Activated naive CD4-positive, alpha-beta T cell (primary cell): ENCODE results near the gene PCK2.
A peak's percentile ranks its signal among the peaks of the same experiment; 100 is the strongest.

ENCODE experiments used
- DNase-seq, 4 experiments: peaks; one replicate each; lab custom pipeline; 2025; lab: John Stamatoyannopoulos, UW

PCK2 gene

DNA sequence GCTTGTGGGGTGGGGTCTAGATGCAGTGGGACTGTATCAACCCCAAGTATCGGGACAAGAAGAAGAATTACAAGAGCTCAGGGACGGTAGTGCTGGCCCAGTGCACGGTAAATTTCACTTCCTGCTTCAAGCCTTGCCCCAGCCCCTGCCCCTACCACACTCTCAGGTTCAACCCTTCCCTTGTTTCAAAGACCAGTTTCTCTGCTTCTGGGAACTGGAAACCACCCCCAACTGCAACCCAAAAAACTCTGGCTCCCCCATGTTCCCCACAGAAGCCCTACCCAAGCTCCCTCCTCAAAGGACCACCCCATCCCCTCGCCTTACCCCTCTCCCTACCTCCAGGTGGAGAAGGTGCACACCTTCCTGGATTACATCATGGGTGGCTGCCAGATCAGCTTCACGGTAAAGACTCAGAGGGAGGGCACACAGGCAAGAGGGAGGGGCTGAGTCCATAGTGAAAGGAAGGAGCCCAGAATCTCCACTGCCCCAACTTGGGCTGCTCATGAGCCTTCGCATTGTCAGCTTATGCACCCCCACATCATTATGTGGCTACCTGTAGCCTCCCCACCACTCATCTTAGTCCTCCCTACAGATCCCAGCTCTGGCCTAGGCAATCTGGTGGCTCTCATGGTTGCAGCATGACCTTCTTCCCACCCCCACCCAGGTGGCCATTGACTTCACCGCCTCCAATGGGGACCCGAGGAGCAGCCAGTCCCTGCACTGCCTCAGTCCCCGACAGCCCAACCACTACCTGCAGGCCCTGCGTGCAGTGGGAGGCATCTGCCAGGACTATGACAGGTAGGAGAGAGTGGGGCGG is 18.4 kb upstream of the PCK2 start:
- no peak for DNase-seq

- DNase-seq = no peak
Measured at GRCh38 chr14:24076302-24076601, 17.9 kb upstream of the PCK2 start.

DNA sequence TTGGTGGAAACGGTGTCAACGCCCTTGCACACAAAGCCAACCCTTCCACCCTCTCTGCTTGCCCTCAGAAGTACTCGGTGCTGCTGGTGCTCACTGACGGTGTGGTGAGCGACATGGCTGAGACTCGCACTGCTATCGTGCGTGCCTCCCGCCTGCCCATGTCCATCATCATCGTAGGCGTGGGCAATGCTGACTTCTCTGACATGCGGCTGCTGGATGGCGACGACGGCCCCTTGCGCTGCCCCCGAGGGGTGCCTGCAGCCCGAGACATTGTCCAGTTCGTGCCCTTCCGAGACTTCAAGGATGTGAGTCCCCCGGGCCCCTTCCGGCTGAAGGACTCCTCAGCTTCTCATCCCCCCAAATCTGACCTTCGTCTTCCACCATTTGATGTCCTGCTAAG is 17.0 kb upstream of the PCK2 start:
- DNase-seq = no peak

GRCh38 chr14:24078146-24078545 is 16.0 kb upstream of the PCK2 start:
- DNase-seq = no peak

- no peak for DNase-seq
Measured at GRCh38 chr14:24079491-24080141, 14.5 kb upstream of the PCK2 start.

GRCh38 chr14:24080142-24080530 is 14.0 kb upstream of the PCK2 start:
- DNase-seq = no peak

DNA sequence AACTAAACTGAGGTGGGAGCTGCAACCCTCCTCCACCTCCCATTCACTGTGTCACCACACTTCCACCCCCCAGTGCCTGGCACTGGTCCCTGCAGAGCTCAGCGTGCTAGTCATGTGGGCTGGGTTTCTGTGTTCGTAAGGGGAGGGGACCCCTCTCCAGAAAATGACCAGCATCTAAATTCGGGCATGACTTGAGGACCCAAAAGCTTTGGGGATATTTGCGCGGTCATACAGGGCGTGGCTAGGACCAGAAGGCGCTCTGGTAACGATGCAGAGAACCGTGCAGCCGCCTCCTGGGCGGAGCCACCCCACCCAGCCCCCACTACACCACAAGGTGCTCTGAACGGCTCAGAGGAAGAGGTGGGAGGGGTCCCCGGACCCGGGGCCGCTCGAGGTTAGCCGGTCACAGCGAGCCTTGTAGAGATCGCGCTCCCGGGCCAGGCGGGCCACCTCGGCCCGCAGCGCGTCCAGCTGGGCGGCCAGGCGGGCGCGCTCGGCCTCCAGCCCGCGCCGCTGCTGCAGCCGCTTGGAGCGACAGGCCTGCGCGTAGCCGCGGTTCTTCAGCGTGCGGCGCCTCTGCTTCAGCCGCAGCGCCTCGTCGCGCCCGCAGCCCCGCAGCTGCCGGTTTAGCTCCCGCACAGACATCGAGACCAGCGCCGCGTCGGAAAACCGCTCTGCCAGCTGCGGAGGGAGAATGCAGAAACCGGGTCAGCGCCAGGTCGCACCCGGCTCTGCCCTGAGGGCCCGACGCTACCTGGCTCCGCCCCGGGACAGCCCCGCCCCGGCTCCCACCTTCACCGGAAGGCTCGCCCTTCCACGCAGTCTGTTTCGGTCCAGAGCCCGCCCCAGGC is 13.0 kb upstream of the PCK2 start:
- peak; percentile 11 to 69 (median 34) for DNase-seq

GRCh38 chr14:24081739-24082211 is 12.3 kb upstream of the PCK2 start:
- DNase-seq = no peak

- no peak for DNase-seq
Measured at GRCh38 chr14:24082411-24083080, 11.6 kb upstream of the PCK2 start.

DNA sequence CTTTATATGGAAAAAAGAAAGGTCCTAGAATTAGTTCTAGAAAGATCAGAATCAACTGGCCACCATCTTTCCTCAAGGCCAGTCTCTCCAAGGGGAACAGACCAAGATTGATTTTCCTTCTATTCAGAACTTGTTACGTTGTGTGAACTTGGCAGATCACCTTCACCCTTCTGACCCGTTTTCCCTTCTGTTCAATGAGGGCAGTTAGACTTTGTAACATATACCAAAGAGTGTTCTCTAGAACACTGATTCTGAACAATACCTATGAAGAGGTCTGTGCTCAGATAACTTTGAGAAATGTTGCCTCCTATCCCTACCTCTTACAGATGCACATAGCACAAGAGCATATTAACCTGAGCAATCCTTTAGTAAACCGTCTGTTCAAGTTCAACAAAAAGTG is 10.6 kb upstream of the PCK2 start:
- no peak for DNase-seq

DNA sequence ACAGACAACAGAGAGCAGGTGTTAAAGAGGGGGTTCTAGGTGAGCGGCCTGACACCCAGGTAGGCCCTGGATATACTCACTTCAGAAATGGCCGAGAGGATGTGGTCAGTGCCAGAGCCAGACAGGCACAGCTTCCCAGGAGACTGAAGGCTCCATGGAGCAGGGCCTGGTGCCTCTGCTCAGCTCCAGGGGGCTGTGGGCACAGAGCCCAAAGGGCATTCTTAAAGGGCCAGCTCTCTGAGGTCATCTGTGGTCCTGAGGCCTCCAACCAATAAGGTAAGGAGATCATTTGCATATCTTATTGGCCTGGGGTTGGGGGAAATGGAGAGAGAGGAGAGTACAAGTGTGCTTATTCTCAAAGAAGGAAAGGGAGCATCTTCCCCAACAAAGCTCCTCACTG is 9.7 kb upstream of the PCK2 start:
- DNase-seq = no peak

- no peak for DNase-seq
Measured at GRCh38 chr14:24085215-24085614, 8.9 kb upstream of the PCK2 start.

DNA sequence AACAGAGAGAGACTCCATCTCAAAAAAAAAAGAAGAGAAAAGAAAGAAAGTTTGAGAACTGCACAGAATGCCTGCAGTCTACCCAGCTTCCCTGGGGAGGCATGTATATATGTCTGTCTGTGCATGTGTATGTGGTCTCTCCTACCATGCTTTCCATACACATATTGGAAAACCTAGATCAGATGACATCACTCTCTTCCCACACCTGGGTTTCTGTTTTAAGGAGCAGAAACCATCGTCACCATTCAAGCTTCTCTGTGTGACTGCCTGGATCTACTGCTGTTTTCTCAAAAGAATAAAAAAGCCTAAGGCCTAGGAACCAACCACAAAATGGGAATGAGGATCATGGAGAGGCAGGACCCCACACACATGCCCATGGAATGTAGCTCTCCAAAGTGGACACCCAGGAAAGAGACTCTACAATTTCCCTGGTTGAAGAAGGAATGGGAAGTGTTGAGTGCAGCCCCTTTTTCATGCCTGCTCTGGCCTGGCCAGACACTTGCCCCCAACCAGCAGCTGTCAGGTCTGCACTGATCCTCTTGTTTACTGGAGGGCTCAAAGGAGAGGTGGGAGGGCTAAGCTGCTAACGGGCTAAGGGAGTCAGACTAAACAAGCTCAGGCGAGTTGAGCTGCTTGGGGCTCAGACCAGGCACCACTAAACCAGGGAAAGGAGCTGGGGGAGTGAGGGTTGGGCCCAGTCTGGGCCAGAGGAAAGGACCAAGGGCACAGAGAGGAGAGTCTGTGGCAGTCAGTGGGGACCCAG is 7.7 kb upstream of the PCK2 start:
- no peak for DNase-seq

DNA sequence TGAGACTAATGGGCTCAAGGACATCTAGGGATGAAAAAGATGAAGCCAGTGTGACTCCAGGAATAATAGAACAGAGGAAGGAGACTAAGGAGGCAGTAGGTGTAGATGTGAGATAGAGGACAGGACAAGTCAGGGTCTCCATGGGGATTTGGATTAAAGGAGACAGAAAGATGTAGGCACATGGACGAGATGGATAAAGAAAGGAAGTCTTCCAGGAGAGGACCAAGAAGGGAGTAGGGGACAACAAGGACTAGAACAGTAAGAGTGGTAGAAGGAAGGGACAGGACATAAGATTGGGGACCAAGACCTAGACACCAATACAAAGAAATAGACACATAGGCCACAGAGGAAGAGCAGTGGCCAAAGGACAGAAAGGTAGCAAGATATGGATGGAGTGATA is 7.1 kb upstream of the PCK2 start:
- DNase-seq = no peak

- DNase-seq = no peak
Measured at GRCh38 chr14:24088095-24088494, 6.0 kb upstream of the PCK2 start.

- DNase-seq = no peak
Measured at GRCh38 chr14:24089890-24090289, 4.2 kb upstream of the PCK2 start.

DNA sequence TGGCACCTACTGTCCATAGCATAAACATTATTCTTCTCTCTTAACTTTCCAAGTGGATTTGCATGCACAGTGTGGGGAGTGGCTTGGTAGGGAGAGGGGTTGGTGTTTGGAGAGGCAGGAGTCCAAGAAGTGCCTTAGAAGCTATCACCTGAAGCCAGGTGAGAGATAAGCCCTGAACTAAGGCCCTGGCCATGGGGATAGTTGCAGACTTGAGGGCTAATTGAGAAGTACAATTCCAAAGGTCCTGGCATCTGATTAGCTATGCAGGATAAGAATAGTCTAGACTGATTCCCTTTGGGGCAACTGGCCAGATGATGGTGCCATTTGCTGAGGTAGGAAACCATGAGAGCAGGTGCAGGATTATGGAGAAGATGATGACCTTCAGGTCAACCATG is 2.0 kb upstream of the PCK2 start:
- no peak for DNase-seq

GRCh38 chr14:24092505-24093206 is 1.5 kb upstream of the PCK2 start:
- DNase-seq = no peak

- DNase-seq = no peak
Measured at GRCh38 chr14:24093207-24093900, 757 bp upstream of the PCK2 start.

- DNase-seq = peak in 1 of 4 experiments; percentile 9
Measured at GRCh38 chr14:24094841-24095270, 745 bp downstream of the PCK2 start.
